ENCODE data around the gene CYP19A1.

The CYP19A1 gene

GRCh38 chr15:51349156-51349844, 10.9 kb upstream of the CYP19A1 start:
- H3K4me2 ChIP-seq: peak overlapping the region; percentile 51 to 77 (median 63)
- no peak for TF ChIP-seq Cebpa-rat (IDR thresholded peaks at IDR 0.05)

GRCh38 chr15:51348688-51349087, 10.3 kb upstream of the CYP19A1 start:
- no peak for TF ChIP-seq Cebpa-rat (IDR thresholded peaks at IDR 0.05)
- Histone ChIP-seq H3K4me3 (peak overlapping the region in 1 of 10 experiments; percentile 12; a peak in 1 of 20 replicates), H3K36me3 (no peaks in the 10 kb centered on the region), H4K20me1 (no peaks in the 10 kb centered on the region), H3K4me2 (peak overlapping the region; percentile 51 to 77 (median 63)), H3K9me3 (replicated peaks in 1 of 11) (no peaks in the 10 kb centered on the region), H3K27ac (no peak overlapping the region), H3K4me1 (peaks cover 7 to 30% (median 19%) of the 10 kb centered on the region in 10 experiments), H3K9ac (no peak overlapping the region), H3K27me3 (no peaks in the 10 kb centered on the region)

More at GRCh38 chr15:51349156-51349844, 10.9 kb upstream of the CYP19A1 start:
- Histone ChIP-seq H3K27me3 (no peaks in the 10 kb centered on the region), H3K9ac (no peak overlapping the region), H3K4me3 (no peak overlapping the region), H3K36me3 (no peaks in the 10 kb centered on the region), H3K4me1 (peaks cover 7 to 29% (median 19%) of the 10 kb centered on the region in 10 experiments), H3K9me3 (replicated peaks in 1 of 11) (no peaks in the 10 kb centered on the region), H4K20me1 (no peaks in the 10 kb centered on the region), H3K27ac (no peak overlapping the region)

- no peak for TF ChIP-seq Cebpa-rat (IDR thresholded peaks at IDR 0.05)
- no peak overlapping the region for H3K27ac ChIP-seq
- H3K9me3 ChIP-seq (replicated peaks in 1 of 11): peaks cover 8 to 12% (median 10%) of the 10 kb centered on the region in 11 experiments; a peak in 21 of 22 replicates
- H3K36me3 ChIP-seq: no peaks in the 10 kb centered on the region
- H3K27me3 ChIP-seq: no peaks in the 10 kb centered on the region
- no peak overlapping the region for H3K9ac ChIP-seq
- no peak overlapping the region for H3K4me2 ChIP-seq
- H4K20me1 ChIP-seq: no peaks in the 10 kb centered on the region
- H3K4me1 ChIP-seq: peaks cover 7 to 34% (median 19%) of the 10 kb centered on the region in 10 experiments
- H3K4me3 ChIP-seq: no peak overlapping the region
Observed at GRCh38 chr15:51346136-51346535, 7.7 kb upstream of the CYP19A1 start.

- no peak overlapping the region for H3K9ac ChIP-seq
- H3K36me3 ChIP-seq: no peaks in the 10 kb centered on the region
- TF ChIP-seq Cebpa-rat (IDR thresholded peaks at IDR 0.05): no peak
- no peak overlapping the region for H3K27ac ChIP-seq
- no peaks in the 10 kb centered on the region for H3K27me3 ChIP-seq
- no peaks in the 10 kb centered on the region for H4K20me1 ChIP-seq
- H3K4me1 ChIP-seq: peaks cover 0 to 16% (median 6%) of the 10 kb centered on the region in 10 experiments; a peak in 17 of 20 replicates
- no peak overlapping the region for H3K4me3 ChIP-seq
- peaks cover 9 to 25% (median 15%) of the 10 kb centered on the region in 11 experiments; a peak in 21 of 22 replicates for H3K9me3 ChIP-seq (replicated peaks in 1 of 11)
- peak overlapping the region in 3 of 11 experiments; percentile 4 to 20 (median 10); a peak in 1 of 22 replicates for H3K4me2 ChIP-seq
Observed at GRCh38 chr15:51343466-51343865, 5.1 kb upstream of the CYP19A1 start.

- no peak overlapping the region for H3K27ac ChIP-seq
- peaks cover 9 to 25% (median 15%) of the 10 kb centered on the region in 11 experiments; a peak in 21 of 22 replicates for H3K9me3 ChIP-seq (replicated peaks in 1 of 11)
- no peak overlapping the region for H3K4me2 ChIP-seq
- no peak overlapping the region for H3K4me3 ChIP-seq
- H3K9ac ChIP-seq: no peak overlapping the region
- TF ChIP-seq Cebpa-rat (IDR thresholded peaks at IDR 0.05): no peak
- no peaks in the 10 kb centered on the region for H3K27me3 ChIP-seq
- H3K36me3 ChIP-seq: no peaks in the 10 kb centered on the region
- H4K20me1 ChIP-seq: no peaks in the 10 kb centered on the region
- H3K4me1 ChIP-seq: peaks cover 0 to 9% (median 0%) of the 10 kb centered on the region in 10 experiments; a peak in 2 of 20 replicates
Observed at GRCh38 chr15:51342227-51342999, 4.0 kb upstream of the CYP19A1 start.

- H4K20me1 ChIP-seq: no peaks in the 10 kb centered on the region
- H3K27ac ChIP-seq: no peak within 1 kb of the TSS
- H3K4me2 ChIP-seq: no peak within 1 kb of the TSS
- H3K36me3 ChIP-seq: no peaks in the 10 kb centered on the region
- peaks cover 0 to 9% (median 0%) of the 10 kb centered on the region in 10 experiments; a peak in 2 of 20 replicates for H3K4me1 ChIP-seq
- H3K27me3 ChIP-seq: no peaks in the 10 kb centered on the region
- no peak for TF ChIP-seq Cebpa-rat (IDR thresholded peaks at IDR 0.05)
- no peak within 1 kb of the TSS for H3K4me3 ChIP-seq
- peaks cover 9 to 25% (median 15%) of the 10 kb centered on the region in 11 experiments; a peak in 21 of 22 replicates for H3K9me3 ChIP-seq (replicated peaks in 1 of 11)
- no peak within 1 kb of the TSS for H3K9ac ChIP-seq
Observed at GRCh38 chr15:51341366-51342226, 3.2 kb upstream of the CYP19A1 start, which contains the start of gene GLDN. TSS of gene GLDN (plus strand) at chr15:51341655. CDS start at chr15:51341685, 30 bp downstream.

- Histone ChIP-seq H3K9ac (no peak overlapping the region), H3K4me2 (peak overlapping the region in 4 of 11 experiments; percentile 1 to 22 (median 7); a peak in 5 of 22 replicates), H4K20me1 (no peaks in the 10 kb centered on the region), H3K9me3 (replicated peaks in 1 of 11) (peaks cover 0 to 12% (median 2%) of the 10 kb centered on the region in 11 experiments; a peak in 10 of 22 replicates), H3K4me3 (no peak overlapping the region), H3K27me3 (no peaks in the 10 kb centered on the region), H3K27ac (no peak overlapping the region), H3K4me1 (peaks cover 14 to 49% (median 38%) of the 10 kb centered on the region in 10 experiments), H3K36me3 (no peaks in the 10 kb centered on the region)
- no peak for TF ChIP-seq Cebpa-rat (IDR thresholded peaks at IDR 0.05)
Observed at GRCh38 chr15:51335538-51336410, 2.6 kb downstream of the CYP19A1 start.

GRCh38 chr15:51335087-51335486, 3.3 kb downstream of the CYP19A1 start:
- TF ChIP-seq Cebpa-rat (IDR thresholded peaks at IDR 0.05): no peak
- Histone ChIP-seq H3K9ac (no peak overlapping the region), H3K27ac (no peak overlapping the region), H3K4me1 (peaks cover 14 to 56% (median 41%) of the 10 kb centered on the region in 10 experiments), H3K27me3 (no peaks in the 10 kb centered on the region), H4K20me1 (no peaks in the 10 kb centered on the region), H3K36me3 (no peaks in the 10 kb centered on the region), H3K9me3 (replicated peaks in 1 of 11) (peaks cover 0 to 5% (median 0%) of the 10 kb centered on the region in 11 experiments; a peak in 2 of 22 replicates), H3K4me3 (no peak overlapping the region), H3K4me2 (peak overlapping the region in 4 of 11 experiments; percentile 1 to 71 (median 16); a peak in 6 of 22 replicates)

All from BLaER1 treated with 17β-estradiol and CSF1 and Interleukin-3, amounts not matched to agents 10 nM and 100 nM (cell line).